ENCODE data around the gene KRTAP4-12. TPM values are rescaled to one million over a fixed set of nuclear protein-coding genes. Genes with fewer than 3 reads are reported as not detected.

Gene KRTAP4-12
- total and polyA plus RNA-seq, 2 of the 13 experiments (the other 11 are each of a cell fraction or from before 2014, with no cell fraction given): not detected

DNA sequence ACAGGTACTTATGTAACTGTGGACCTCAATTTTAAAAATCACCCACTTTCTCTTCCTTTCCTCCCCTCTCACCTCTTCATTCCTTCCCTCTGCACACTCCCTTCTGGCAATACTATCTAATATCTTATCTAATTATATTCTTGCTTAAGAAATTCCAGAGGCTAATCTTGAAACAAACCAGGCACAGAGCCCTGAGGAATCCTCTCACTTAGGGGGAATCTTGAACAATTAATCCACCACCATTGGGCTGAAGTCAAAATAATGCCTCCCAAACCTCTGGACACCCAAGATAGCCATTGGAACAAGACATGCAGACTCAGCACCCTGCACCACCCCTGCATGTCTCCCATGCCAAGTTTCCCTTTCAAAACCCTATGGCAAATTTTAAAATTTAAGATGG is 17.4 kb upstream of the KRTAP4-12 start:
- peaks cover 43% of the 10 kb centered on the region for H3K9me3 ChIP-seq (ENCODE audit: low read length)
- DNase-seq (ENCODE audit: low spot score) (no peak), FAIRE-seq (no peak), ATAC-seq (no peak)
- H3K4me2 ChIP-seq (ENCODE audit: low read depth, low read length): no peak overlapping the region
- H4K20me1 ChIP-seq (ENCODE audit: insufficient read depth, low read length): no peaks in the 10 kb centered on the region
- ChIA-PET CTCF (ENCODE audit: low intra/inter-chr PET ratio, low total read pairs) (no interaction called here), POLR2A (no interaction called here)
- TF ChIP-seq SNAPC4 (CRISPR knock-in tag; IDR thresholded peaks at IDR 0.05): no peak
- TF ChIP-seq ZFP36L1 (CRISPR knock-in tag; IDR thresholded peaks at IDR 0.05): no peak
- TF ChIP-seq SOX5 (CRISPR knock-in tag; IDR thresholded peaks at IDR 0.05; ENCODE audit: borderline replicate concordance): no peak
- H3K4me1 ChIP-seq (ENCODE audit: insufficient read depth, low read length): no peaks in the 10 kb centered on the region
- H2AFZ ChIP-seq (ENCODE audit: low read length): no peak overlapping the region
- no peak overlapping the region for H3K9ac ChIP-seq (ENCODE audit: insufficient read depth, low read depth, low read length)
- no TSS peak for BruUV-seq (replicated peaks)
- no peak overlapping the region for H3K27ac ChIP-seq (ENCODE audit: extremely low read length, insufficient read depth, low read length)
- H3K36me3 ChIP-seq (replicated peaks in 1 of 2; ENCODE audit: control insufficient read depth in 1 of 2, insufficient read depth in 2 of 2, low read length in 2 of 2): no peaks in the 10 kb centered on the region
- in situ Hi-C loops (cut with HindIII; ENCODE audit: extremely low pct_ligation_motif_present, low pct_unique_long_range_greater_than_20kb) (no loop called here), intact Hi-C loops (cut with micrococcal nuclease; ENCODE audit: unreplicated experiment) (no loop called here)
- H3K79me2 ChIP-seq (ENCODE audit: insufficient read depth, low read length): no peaks in the 10 kb centered on the region
- H3K4me3 ChIP-seq (replicated peaks in 1 of 3; ENCODE audit: insufficient read depth in 1 of 3, low read depth in 2 of 3, low read length in 3 of 3): no peak overlapping the region
- no peaks in the 10 kb centered on the region for H3K27me3 ChIP-seq (ENCODE audit: control insufficient read depth in 1 of 2, insufficient read depth in 2 of 2, low read length in 2 of 2)
